T-helper 1 cell treated with Interleukin-12 subunit alpha and Interleukin-12 subunit beta and Interleukin-4 antibody, amounts not matched to agents 30 μg/mL and 1 μg/mL, for 36 hours (primary cell): ENCODE results near the gene MCM7.

Experiments used
- H3K27ac Mint-ChIP-seq: one replicate; pipeline ENCODE4 v1.8.0; 2021; ENCODE audit warnings: mild to moderate bottlenecking, mixed read lengths
- H3K27me3 Mint-ChIP-seq: one replicate; pipeline ENCODE4 v1.8.0; 2021; ENCODE audit warnings: low read depth, mixed read lengths
- H3K36me3 Mint-ChIP-seq: one replicate; pipeline ENCODE4 v1.8.0; 2021; ENCODE audit warnings: low read depth, mixed read lengths
- H3K4me1 Mint-ChIP-seq: one replicate; pipeline ENCODE4 v1.8.0; 2021; ENCODE audit warnings: low read depth, mixed read lengths
- H3K4me3 Mint-ChIP-seq: one replicate; pipeline ENCODE4 v1.8.0; 2021; ENCODE audit warnings: mild to moderate bottlenecking, moderate library complexity, mixed read lengths
- H3K9me3 Mint-ChIP-seq: one replicate; pipeline ENCODE4 v1.8.0; 2021; ENCODE audit warnings: mixed read lengths

The MCM7 gene

GRCh38 chr7:100127866-100128636 is 26.9 kb upstream of the MCM7 start:
- Mint-ChIP-seq H3K36me3 (peaks cover 6% of the 10 kb centered on the region), H3K4me3 (peak overlapping the region; percentile 100), H3K9me3 (no peaks in the 10 kb centered on the region), H3K4me1 (peaks cover 31% of the 10 kb centered on the region), H3K27ac (peak overlapping the region; percentile 63), H3K27me3 (no peaks in the 10 kb centered on the region)

DNA sequence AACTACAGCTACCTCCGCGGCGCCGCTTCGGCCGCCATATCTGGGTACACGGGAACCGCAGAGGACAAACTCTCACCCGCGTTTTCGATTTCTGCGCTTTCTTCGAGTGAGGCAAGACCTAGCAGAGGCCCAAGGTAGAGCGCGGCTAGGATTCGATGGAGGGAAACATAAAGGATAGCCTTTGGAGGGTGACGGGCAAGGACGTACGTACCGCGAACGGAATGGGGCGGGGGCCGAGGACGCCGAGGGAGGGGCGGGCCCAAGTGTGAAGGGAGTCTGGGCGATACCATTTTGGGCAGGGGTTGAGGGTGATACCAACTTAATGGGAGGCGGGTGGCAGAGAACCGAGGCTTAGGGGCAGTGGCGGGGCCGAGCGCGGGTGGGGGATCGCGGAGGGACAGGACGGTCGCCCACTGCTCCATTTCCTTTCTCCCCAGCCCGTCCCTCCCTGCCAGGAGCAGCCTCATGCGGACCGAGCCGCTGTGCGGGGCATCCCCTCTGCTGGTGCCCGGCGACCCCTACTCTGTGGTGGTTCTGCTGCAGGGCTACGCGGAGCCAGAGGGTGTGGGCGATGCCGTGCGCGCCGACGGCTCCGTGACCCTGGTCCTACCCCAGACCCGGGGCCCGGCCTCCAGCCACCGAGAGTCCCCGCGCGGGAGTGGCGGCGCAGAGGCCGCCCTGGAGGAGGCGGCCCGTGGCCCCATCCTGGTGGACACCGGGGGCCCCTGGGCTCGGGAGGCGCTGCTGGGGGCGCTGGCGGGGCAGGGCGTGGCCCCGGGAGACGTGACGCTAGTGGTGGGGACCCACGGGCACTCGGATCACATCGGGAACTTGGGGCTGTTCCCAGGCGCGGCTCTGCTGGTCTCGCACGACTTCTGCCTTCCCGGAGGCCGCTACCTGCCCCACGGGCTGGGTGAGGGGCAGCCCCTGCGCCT is 26.0 kb upstream of the MCM7 start, which contains the start of gene MBLAC1:
MBLAC1 (plus strand) TSS at position 37 of the 935 bp plus-strand sequence; CDS start at position 466, 429 bp downstream.
- peak within 1 kb of the TSS; percentile 100 for H3K4me3 Mint-ChIP-seq
- H3K36me3 Mint-ChIP-seq: peaks cover 10% of the 10 kb centered on the region
- H3K9me3 Mint-ChIP-seq: no peaks in the 10 kb centered on the region
- peaks cover 27% of the 10 kb centered on the region for H3K4me1 Mint-ChIP-seq
- no peaks in the 10 kb centered on the region for H3K27me3 Mint-ChIP-seq
- H3K27ac Mint-ChIP-seq: peak within 1 kb of the TSS; percentile 100

GRCh38 chr7:100126239-100126930 is 25.2 kb upstream of the MCM7 start:
- Mint-ChIP-seq H3K9me3 (no peaks in the 10 kb centered on the region), H3K4me1 (peaks cover 25% of the 10 kb centered on the region), H3K27ac (peak overlapping the region; percentile 100), H3K36me3 (peaks cover 10% of the 10 kb centered on the region), H3K4me3 (peak overlapping the region; percentile 100), H3K27me3 (no peaks in the 10 kb centered on the region)

DNA sequence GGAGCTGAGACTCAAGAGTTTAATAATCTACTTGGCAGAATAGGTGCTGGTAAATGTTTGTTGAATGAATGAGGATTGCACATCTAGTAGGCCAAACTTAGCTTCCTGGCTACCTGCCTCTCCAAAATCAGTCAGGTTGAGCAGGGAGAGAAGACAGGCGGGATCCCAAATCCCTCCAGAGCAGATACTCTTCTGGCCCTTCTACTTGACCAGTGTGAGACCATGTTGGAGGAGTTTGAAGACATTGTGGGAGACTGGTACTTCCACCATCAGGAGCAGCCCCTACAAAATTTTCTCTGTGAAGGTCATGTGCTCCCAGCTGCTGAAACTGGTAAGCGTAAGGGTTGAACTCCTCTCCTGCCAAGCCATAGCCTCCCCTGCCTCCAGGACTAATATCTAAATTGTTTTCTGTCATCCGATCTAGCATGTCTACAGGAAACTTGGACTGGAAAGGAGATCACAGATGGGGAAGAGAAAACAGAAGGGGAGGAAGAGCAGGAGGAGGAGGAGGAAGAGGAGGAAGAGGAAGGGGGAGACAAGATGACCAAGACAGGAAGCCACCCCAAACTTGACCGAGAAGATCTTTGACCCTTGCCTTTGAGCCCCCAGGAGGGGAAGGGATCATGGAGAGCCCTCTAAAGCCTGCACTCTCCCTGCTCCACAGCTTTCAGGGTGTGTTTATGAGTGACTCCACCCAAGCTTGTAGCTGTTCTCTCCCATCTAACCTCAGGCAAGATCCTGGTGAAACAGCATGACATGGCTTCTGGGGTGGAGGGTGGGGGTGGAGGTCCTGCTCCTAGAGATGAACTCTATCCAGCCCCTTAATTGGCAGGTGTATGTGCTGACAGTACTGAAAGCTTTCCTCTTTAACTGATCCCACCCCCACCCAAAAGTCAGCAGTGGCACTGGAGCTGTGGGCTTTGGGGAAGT is 23.4 kb upstream of the MCM7 start:
- Mint-ChIP-seq H3K36me3 (peaks cover 10% of the 10 kb centered on the region), H3K27ac (peak overlapping the region; percentile 19), H3K27me3 (no peaks in the 10 kb centered on the region), H3K9me3 (no peaks in the 10 kb centered on the region), H3K4me3 (peak overlapping the region; percentile 9), H3K4me1 (peaks cover 27% of the 10 kb centered on the region)

GRCh38 chr7:100122568-100122967 is 21.4 kb upstream of the MCM7 start:
- H3K4me3 Mint-ChIP-seq: no peak overlapping the region
- H3K27me3 Mint-ChIP-seq: no peaks in the 10 kb centered on the region
- H3K27ac Mint-ChIP-seq: no peak overlapping the region
- no peaks in the 10 kb centered on the region for H3K9me3 Mint-ChIP-seq
- H3K36me3 Mint-ChIP-seq: peaks cover 10% of the 10 kb centered on the region
- peaks cover 28% of the 10 kb centered on the region for H3K4me1 Mint-ChIP-seq

DNA sequence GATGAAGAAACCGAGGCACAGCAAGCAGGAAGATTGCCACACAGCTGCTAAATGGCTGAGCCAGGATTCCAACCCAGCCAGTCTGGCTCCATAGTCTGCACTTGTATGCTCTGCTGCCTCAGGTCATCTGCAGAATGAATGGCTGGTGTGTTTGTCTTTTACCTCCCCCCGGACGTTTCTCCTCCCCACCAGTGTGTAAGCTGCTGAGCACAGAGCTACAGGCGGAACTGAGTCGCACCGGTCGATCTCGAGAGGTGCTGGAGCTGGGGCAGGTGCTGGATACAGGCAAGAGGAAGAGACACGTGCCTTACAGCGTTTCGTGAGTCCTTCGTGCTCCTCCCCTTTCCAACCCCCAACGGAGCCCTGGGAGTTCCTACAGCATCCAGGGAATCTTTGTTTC is 20.9 kb upstream of the MCM7 start:
- Mint-ChIP-seq H3K27ac (no peak overlapping the region), H3K36me3 (peaks cover 10% of the 10 kb centered on the region), H3K4me1 (peaks cover 28% of the 10 kb centered on the region), H3K9me3 (no peaks in the 10 kb centered on the region), H3K4me3 (no peak overlapping the region), H3K27me3 (no peaks in the 10 kb centered on the region)

DNA sequence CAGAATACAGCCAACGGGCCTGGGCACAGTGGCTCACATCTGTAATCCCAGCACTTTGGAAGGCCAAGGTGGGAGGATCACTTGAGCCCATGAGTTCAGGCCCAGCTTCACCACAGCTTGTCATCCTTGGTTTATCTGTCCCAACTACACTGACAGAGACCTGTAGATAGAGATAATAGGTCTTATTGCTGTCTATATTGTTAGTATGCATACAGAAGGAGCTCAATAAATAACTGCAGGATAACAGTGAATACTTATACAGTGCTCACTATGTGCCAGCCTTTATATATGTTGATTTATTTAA is 19.5 kb upstream of the MCM7 start:
- H3K4me3 Mint-ChIP-seq: peak overlapping the region; percentile 95
- H3K36me3 Mint-ChIP-seq: peaks cover 14% of the 10 kb centered on the region
- H3K27me3 Mint-ChIP-seq: no peaks in the 10 kb centered on the region
- H3K9me3 Mint-ChIP-seq: no peaks in the 10 kb centered on the region
- peak overlapping the region; percentile 98 for H3K27ac Mint-ChIP-seq
- H3K4me1 Mint-ChIP-seq: peaks cover 28% of the 10 kb centered on the region

GRCh38 chr7:100119970-100120732 is 19.0 kb upstream of the MCM7 start:
- peaks cover 24% of the 10 kb centered on the region for H3K4me1 Mint-ChIP-seq
- peak overlapping the region; percentile 95 for H3K4me3 Mint-ChIP-seq
- no peaks in the 10 kb centered on the region for H3K9me3 Mint-ChIP-seq
- no peaks in the 10 kb centered on the region for H3K27me3 Mint-ChIP-seq
- H3K27ac Mint-ChIP-seq: peak overlapping the region; percentile 98
- H3K36me3 Mint-ChIP-seq: peaks cover 14% of the 10 kb centered on the region

GRCh38 chr7:100119072-100119969 is 18.1 kb upstream of the MCM7 start, which contains the start of the genes CNPY4 and TAF6:
TSS of gene CNPY4 (plus strand) at chr7:100119634. CDS start at chr7:100119745, 111 bp downstream.
TSS of gene TAF6 (minus strand) at chr7:100119358. CDS start at chr7:100114209, 5,149 bp downstream.
- H3K36me3 Mint-ChIP-seq: peaks cover 9% of the 10 kb centered on the region
- H3K9me3 Mint-ChIP-seq: no peaks in the 10 kb centered on the region
- peak within 1 kb of the TSS; percentile 98 for H3K27ac Mint-ChIP-seq
- peaks cover 16% of the 10 kb centered on the region for H3K4me1 Mint-ChIP-seq
- H3K27me3 Mint-ChIP-seq: no peaks in the 10 kb centered on the region
- H3K4me3 Mint-ChIP-seq: peak within 1 kb of the TSS; percentile 95

- Mint-ChIP-seq H3K36me3 (peaks cover 12% of the 10 kb centered on the region), H3K9me3 (no peaks in the 10 kb centered on the region), H3K4me3 (peak overlapping the region; percentile 95), H3K4me1 (peaks cover 15% of the 10 kb centered on the region), H3K27me3 (no peaks in the 10 kb centered on the region), H3K27ac (peak overlapping the region; percentile 98)
Observed at GRCh38 chr7:100118388-100119071, 17.3 kb upstream of the MCM7 start.

GRCh38 chr7:100115026-100115425 is 13.8 kb upstream of the MCM7 start:
- Mint-ChIP-seq H3K27me3 (no peaks in the 10 kb centered on the region), H3K4me1 (peaks cover 7% of the 10 kb centered on the region), H3K4me3 (no peak overlapping the region), H3K27ac (no peak overlapping the region), H3K9me3 (no peaks in the 10 kb centered on the region), H3K36me3 (peaks cover 13% of the 10 kb centered on the region)

DNA sequence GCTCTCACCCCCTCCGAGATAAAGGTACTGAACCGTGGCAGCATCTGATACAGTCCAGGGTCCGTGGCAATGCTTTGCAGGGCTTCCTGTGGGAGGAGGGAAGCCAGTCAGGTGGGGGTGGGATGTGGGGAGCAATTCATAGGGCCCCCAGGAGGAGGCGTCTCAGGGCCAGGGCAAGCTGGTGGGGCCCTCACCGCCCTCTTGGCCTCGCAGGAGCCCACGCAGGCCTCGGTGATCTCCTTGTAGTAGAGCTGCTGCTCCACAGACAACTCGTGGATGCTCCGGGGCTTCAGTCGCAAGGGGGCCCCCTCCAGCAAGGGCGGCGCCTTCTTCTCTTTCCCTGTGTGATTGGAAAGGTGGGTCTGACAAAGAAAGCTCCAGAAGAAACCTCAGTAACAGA is 10.7 kb upstream of the MCM7 start:
- no peak overlapping the region for H3K27ac Mint-ChIP-seq
- H3K4me1 Mint-ChIP-seq: no peaks in the 10 kb centered on the region
- H3K4me3 Mint-ChIP-seq: no peak overlapping the region
- no peaks in the 10 kb centered on the region for H3K9me3 Mint-ChIP-seq
- H3K36me3 Mint-ChIP-seq: peaks cover 21% of the 10 kb centered on the region
- H3K27me3 Mint-ChIP-seq: no peaks in the 10 kb centered on the region
